GM21528 (cell line): ENCODE data around the gene HOMER2.
"Not testable (repeated sequence)": the region's sequence is repeated elsewhere in the genome, so short reads cannot be mapped to it uniquely, and the experiment has no call there.

Source experiments
- ATAC-seq: cut with Tn5 transposase; IDR thresholded peaks from one replicate; pipeline ENCODE4 v1.9.1; 2021; ENCODE audit warnings: mild to moderate bottlenecking, moderate library complexity; ENCODE audit not compliant: unreplicated experiment, low FRiP score

Gene HOMER2

DNA sequence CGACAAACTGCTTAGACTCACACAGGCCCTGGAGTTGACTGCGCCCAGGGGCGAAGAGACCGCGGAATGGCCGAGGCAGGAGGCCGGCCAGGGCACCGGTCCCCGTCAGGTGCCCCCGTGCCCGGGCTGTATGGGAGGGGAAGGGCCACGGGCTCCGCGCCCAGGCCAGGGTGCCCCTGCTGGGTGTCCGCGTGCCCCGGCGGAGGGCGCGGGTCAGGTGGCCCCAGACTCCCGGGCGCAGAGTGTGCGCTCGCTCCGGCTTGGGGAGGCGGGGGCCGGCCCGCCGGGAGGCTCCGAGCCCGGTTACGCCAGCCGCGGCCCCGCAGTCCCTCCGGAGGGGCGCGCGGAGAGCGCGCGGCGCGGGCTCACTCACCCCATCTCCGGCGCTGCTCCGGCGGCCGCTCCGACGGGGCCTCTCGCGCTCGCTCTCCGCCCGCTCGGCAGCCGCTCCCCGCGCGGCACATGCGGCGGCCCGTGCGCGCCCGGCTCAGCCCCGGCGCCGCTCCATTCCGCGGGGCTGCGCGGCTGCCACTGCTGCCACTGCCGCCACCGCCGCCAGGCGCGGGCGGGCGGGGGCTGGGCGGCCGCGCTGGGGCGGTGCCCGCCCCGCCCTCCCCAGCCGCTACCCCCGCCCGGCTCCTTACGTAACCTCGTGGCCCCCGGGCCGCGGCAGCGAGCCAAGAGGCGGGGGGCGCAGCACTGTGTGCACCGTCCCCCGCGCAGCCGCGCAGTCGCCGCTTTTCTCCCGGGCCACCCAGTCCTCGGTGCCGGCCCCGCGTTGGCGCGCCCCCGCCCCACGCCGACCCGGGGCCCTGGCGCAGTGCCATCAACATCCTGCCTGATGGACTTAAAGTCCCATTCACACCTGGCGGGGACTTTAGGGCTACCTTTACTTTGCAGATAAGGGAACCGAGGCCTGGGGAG is at the start of gene HOMER2:
Gene HOMER2, minus strand, starts transcription at position 563 of the 924 bp plus-strand sequence. Its CDS starts 185 bp downstream, at position 378.
- no peak for ATAC-seq

DNA sequence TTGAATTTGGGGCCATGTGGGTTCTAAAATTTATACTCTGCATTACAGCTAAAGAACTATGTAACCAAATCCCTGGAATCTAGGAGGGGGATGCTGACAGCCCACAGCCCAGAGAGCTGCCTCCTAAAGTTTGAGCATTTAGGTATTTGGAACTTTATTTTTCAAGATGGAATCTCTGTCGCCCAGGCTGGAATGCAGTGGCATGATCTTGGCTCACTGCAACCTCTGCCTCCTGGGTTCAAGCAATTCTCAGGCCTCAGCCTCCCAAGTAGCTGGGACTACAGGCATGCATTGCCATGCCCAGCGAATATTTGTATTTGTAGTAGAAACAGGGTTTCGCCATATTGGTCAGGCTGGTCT is 48.1 kb upstream of the HOMER2 start:
- ATAC-seq: not testable (repeated sequence)

DNA sequence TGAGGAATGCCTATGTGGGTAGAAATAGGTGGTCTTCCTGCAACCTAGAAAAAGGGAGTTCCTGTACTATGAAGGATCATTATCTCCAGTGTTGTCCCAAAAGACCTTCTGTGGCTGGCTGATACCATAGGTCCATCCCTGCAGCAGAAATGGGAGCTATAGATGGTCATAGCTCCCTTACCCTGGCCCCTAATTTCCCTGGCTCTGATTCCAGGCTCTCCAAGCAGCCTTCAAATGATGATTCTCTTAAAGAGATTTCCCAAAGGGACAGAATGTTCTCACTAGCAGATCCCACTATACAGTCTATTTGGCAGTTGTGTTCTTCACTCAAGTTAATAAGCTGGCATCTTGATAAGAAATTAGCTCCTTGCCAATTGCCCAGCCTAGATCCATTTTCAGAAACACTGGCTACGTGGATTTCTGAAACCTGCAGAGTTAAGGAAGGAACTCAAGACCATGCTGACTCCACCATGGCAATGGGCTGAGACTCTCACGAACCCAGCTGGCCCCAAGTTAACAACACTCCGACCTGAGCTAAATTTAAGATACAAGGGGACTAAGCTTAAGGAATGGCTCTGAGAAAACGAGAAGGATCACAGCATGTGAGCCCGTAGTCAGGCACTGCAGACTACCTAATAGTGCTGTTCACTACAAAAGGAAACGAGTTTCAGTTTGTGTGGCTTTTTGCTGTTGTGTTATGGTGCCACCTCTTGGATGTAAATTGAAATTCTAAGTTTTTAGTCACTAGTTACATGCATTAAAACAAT is 47.6 kb upstream of the HOMER2 start:
- ATAC-seq: peak; percentile 71

DNA sequence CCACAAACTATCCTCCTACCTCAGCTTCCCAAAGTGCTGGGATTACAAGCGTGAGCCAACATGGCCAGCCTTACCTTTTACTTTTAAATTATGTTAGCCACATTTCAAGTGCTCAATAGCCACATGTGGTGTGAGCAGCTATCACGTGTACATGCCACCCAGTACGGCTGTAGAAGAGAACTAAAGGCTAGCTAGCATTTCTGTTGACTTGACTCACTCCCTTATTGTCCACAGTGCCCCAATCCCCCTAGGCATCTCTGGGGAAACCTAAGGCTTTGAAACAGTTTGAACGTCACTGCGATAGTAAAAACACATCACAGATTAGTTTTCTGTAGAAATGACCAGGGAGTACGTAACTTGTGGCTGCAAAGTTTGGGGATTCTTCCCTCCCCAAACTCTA is 46.9 kb upstream of the HOMER2 start:
- ATAC-seq: no peak

DNA sequence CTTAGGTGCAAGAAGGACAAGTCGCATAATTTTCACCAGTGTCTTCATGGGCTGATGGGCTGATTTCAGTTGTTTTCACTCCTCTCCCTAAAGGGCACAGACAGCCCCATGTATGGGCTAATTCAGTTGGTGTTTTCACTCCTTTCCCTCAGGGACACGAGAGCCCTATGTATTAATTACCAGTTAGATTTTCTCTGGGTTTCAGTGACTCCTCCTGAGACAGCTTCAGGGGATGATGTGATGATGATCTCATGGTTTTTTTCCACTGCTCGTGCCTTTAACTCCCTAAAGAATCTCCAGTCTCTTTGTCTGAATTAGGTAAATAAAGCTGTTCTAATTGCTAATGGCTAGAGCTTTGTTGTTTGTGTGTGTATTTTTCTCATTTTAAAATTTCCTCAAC is 43.4 kb upstream of the HOMER2 start:
- no peak for ATAC-seq

DNA sequence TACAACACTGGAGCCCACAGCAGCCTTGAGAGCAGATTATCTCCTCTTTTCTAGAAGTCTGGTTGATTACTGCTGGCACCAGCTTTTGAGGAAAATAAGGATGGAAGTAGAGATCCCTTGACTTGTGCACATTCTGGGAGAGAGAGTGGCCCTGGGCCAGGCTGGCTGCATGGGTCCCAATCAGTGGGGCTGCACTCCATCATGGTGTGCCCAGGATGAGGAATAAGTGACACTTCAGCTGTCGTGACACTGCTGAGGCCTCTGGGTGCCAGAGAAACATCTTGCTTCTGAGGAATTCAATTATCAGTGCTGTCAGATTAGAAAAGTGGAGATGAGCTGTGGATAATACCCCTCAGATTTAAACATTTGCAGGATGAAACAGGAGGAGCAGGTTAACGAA is 42.6 kb upstream of the HOMER2 start:
- ATAC-seq: no peak

DNA sequence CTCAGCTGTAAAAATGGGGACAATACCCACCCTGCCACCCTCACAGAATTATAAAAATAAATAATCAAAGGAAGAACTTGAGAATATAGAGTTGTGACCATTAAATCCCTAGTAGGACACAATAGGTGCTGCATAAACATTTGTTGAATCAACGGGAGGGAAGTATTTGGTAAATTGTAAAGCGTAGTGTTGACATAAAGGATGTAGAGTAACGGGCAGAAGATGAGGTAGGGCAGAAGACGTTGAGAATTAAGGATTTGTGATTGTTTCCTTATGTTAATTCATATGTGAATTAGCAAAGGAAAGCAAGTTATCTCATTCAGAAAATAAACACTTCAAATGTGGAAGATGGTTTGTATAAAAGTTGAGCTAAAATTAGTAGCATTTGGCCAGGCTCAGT is 40.6 kb upstream of the HOMER2 start:
- no peak for ATAC-seq

DNA sequence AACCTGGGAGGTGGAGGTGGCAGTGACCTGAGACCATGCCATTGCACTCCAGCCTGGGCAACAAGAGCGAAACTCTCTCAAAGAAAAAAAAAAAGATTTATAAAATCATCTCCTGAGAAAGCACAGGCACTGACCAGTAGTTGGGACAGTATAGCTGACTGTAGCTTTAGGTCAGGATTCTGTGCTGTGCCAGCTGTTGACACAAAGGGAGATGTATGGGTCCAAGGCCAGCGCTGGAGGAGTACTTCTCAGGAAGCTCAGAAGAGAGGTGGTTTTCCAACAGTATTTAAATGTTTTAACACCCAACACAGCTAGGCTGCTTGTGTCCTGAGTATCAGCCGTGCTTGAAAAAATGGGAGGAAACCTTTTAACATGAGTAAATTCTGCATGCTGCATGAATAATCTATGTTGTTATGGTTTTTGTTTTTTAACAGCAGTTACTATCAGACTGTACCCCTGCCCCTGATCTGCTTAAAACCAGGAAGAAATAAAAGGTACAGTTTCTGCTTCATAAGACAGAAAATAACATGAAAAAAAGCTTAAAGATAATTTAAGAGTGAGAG is 40.0 kb upstream of the HOMER2 start:
- no peak for ATAC-seq

DNA sequence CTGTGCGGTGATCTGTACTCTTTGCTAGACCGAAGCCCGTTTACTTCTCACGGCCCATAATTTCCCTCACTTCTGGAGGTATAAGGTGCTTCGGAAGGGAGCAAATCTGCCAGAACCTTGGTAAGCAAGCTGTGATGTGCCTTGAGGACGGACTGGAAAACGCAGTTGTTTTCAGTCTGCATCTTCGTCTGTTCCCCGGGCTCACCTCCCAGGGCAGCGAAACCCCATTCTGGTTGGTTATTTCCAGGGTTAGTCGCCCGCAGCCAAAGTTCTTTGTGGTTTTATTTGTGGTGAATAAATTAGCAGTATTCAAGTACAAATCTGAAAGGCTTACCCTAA is 33.9 kb upstream of the HOMER2 start:
- ATAC-seq: peak; percentile 39

DNA sequence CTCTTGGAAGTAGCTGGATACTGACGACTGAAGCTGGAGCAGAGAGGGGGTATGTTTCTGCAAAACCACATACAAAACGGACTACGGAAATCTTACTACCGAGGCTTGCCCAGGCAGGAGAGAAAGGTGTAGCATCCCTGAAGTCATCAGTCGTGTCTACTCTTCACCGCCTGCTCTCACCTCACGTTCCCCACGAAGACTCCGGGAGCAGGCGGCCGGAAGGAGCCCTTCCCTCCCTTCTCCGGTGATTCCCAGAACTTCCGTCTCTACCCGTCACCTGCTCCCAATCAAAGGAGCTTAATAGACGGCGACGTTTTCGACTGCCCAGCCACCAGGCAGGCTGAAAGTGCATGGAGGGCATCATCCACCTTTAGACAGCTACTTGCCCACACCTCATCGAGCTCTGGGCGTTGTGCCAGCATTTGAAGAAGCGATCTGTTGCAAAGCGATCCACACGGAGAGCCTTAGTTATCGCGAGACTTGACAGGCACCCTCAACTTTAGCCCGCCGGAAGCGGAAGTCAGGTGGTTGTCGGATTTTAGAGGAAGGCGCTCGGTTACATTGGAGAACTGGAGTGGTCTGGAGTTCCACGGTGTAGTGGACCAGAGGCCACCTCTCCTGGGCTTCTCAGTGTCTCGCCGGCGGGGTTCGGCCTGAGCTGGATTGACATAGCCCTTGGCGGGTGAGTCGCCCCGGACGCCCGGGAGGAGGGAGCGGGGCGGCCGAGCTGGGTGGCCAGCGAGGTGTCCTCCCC is 33.3 kb upstream of the HOMER2 start, which contains the start of gene RAMAC:
Gene RAMAC, plus strand, starts transcription at position 523 of the 754 bp plus-strand sequence. CDS start 2,809 bp downstream, outside the sequence.
- peak; percentile 97 for ATAC-seq

DNA sequence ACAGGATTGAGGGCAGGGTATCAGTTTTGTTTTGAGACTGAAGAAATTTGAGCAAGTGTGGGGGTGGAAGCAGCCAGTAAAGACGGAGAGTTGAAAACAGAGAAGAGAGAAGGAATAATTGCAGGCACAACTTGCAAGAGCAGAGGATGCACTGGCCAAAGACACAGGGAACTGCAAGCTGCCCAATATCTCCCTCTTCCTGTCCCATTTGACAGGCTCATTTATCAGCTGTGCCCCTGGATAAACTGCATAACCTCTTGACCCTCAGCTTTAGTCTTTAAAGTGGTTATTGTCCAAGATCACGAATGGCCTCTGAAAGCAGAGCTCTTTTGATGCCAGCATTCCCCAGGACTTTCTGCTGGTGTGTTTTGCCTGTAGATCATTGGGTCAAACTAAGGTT is 28.5 kb upstream of the HOMER2 start:
- no peak for ATAC-seq

DNA sequence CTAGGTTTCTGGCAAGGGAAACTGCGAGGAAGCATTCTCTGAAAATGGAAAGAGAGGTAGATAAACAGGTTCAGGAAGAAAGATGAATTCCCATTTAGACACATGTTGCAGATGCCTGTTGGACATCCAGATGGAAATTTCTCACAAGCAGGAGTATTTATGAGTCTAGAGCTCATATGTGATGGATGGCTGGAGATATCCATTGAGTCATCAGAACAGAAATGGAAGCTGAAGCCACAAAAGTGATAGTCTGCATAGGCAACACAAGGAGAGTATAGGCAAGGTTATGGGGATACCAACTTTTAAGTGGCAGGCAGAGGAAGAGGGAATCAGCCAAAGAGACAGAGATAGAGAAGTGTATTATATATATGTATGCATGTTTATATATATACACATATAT is 27.2 kb upstream of the HOMER2 start:
- ATAC-seq: no peak

DNA sequence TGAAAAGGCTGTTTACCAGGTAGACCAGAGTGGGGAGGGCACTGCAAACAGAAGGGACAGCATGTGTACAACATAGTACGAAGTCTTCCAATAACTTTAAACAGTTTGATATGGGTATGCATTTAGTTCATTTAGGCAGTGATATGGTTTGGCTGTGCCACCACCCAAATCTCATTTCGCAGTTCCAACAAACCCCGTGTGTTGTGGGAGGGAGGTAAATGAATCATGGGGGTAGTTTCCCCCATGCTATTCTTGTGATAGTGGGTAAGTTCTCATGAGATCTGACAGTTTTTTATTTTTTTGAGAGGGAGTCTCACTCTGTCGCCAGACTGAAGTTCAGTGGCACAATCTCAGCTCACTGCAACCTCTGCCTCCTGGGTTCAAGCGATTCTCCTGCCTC is 25.9 kb upstream of the HOMER2 start:
- ATAC-seq: no peak

DNA sequence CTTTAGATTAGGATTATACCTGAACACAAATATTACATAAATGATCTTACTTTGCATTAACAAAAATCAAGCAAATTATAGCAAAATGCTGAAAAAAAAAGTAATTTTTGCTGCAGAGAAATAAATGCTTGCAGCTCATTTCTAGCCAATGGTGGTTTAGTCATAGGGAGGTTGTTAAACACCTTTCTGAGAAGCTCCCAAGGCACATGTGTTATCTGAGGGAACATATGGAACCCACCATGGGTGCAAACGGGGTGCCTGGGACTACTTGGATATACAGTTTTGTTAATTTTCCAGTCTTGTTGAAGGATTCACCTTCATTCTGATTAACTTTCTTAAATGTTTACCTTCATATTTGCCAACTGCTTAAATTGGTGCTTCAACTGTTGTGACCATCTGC is 24.6 kb upstream of the HOMER2 start:
- no peak for ATAC-seq

DNA sequence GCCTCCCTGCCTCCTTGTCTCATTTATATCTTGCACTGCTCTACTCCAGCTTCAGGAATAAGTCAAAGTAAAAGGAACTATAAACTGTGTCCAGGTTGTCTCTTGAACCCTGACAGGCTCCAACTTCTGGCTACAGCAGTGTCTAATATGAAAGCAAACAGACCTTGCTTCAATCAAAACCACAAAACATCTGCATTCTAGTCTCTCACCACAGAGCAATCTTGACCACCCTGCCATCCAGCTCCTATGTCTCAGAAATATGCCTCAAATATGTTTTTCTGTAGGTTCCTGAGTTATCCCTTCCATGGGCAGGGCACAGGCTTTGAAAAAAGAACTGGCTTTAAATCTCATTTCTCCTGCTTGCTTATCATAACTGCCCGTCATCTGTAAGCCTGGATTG is 20.5 kb upstream of the HOMER2 start:
- ATAC-seq: no peak

DNA sequence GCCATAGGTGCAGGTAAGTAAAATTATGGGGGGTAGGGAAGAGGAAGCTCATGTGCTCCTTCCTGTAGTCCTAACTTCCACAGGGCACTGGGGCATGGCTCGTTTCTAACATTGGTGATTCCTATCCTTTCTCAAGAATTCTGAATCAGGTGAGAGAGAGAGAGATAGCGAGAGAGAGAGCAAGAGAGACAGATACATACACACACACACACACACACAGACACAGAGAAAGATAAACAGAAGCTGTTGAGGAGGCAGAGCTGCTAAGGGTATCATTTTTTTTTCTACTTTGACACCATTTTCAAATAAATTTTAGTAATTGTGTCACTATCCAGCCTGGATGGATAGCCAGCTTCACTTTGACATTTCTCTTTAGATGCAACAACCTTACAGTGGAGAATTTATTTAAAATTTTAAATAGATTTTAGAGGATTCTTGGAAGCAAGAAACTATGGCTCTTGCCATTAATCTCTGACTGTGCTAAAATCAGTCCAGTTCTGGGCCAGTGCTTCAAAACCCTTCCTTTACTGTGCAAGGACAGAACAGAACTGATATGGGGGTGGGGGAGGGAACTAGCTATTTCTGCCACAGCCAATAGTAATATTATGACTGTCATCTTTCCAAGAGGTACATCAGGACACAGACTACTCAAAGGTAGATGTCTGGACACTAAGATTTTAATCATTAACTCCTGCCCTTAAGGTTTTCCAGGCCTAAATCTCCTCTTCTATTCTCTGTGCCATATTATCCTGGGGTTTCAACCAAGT is 18.9 kb upstream of the HOMER2 start:
- ATAC-seq: no peak

DNA sequence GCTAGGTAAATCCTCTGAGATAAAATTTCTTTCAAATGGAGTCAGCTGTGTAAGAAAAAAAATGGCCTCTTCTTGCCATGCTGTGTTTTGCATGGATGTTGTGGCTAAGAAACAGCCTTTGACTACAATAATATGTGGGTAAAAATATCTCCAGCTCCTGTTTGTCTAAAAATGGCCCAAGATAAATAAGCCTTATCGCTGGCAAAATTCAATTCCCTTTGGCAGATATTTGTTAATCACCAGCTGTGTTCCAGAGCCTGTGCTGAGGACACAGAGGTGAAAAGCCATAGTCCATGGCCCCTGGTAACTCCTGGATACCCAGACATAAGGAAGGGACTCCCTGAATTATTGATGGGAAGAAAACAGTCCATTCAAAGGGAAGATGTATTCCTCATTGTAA is 18.2 kb upstream of the HOMER2 start:
- ATAC-seq: no peak

DNA sequence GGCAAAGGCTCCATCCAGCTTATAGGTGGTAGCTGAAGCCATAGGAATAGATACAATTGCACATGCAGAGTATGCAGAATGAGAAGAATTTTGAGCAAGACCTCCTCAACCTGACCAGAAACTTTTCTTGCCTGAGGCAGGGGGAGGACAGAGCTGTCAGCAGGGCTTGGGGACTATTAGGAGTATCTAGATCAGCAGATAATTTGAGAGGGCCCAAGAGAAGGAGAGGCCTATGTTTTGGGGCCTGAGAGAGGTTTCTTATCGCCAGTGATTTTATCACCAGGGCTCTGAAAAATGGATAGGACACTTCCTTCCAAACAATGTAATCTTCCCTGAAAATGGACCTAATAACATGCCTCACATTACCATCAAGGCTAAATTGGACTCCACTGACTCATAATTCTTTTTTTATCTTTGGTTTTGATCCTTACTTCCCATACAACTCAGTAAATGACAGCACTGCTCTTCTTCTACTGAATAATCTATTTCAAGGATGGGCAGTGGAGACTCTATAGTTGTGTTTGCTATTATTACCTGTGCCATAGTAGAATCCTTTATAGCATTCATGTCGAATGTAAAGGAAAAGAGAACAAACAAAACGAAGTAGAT is 17.7 kb upstream of the HOMER2 start:
- ATAC-seq: no peak

DNA sequence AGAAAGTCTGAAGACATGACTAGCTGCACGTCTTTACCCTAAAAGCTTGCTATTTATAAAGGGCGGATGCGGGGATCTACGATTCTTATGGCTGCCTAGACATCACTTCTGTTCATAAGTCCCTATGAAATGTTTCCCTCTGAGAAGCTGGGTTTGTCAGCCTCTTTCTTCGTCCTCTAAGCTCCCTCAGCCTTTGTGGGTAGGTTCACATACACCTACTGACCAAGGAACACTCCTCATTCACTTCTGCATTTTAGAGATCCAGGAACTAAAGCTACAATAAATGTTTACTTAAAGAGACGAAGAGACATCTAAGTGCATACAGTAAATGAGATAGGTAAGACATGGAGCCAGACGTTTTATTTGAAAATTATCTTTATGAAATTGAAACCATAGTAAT is 16.8 kb upstream of the HOMER2 start:
- no peak for ATAC-seq

DNA sequence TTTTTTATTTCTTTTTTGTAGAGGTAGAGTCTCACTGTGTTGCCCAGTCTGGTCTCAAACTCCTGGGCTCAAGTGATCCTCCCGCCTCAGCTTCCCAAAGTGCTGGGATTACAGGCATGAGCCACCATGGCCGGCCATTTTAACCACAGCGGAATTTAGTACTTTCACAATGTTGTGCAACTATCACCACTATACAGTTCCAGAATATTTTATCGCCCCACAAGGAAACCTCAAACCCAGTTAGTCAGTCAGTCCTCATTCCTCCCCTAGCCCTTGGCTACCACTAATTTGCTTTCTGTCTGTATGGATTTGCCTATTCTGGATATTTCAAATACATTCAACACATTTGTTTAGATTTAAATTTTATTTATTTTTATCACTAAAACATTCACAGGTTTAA is 15.5 kb upstream of the HOMER2 start:
- ATAC-seq: no peak
